HuH-7.5 (cell line): Measurements from ENCODE around the gene TOMM20.

ENCODE experiments used
- DNase-seq: peaks from one replicate; pipeline ENCODE4 v3.0.0; 2011; ENCODE audit warnings: low spot score

TOMM20 gene

GRCh38 chr1:235134171-235134570, 5.5 kb upstream of the TOMM20 start:
- no peak for DNase-seq

GRCh38 chr1:235133086-235133485, 4.4 kb upstream of the TOMM20 start:
- no peak for DNase-seq

GRCh38 chr1:235131961-235132360, 3.3 kb upstream of the TOMM20 start:
- DNase-seq, result no peak

GRCh38 chr1:235130766-235131270, 2.2 kb upstream of the TOMM20 start:
- DNase-seq, result no peak

- DNase-seq, result no peak
These were observed 1.3 kb upstream of the TOMM20 start for GRCh38 chr1:235129774-235130570.

- no peak for DNase-seq
These were observed 743 bp downstream of the TOMM20 start for GRCh38 chr1:235127732-235128455.

- DNase-seq, result no peak
These were observed 1.4 kb downstream of the TOMM20 start for GRCh38 chr1:235127203-235127602.

GRCh38 chr1:235124665-235125064, 4.0 kb downstream of the TOMM20 start:
- DNase-seq, result no peak

- no peak for DNase-seq
These were observed 4.5 kb downstream of the TOMM20 start for GRCh38 chr1:235124111-235124510.

- no peak for DNase-seq
These were observed 6.3 kb downstream of the TOMM20 start for GRCh38 chr1:235122348-235122747.

- no peak for DNase-seq
These were observed 15.3 kb downstream of the TOMM20 start for GRCh38 chr1:235113183-235113917.

GRCh38 chr1:235112297-235113182, 16.1 kb downstream of the TOMM20 start:
- DNase-seq, result no peak

- no peak for DNase-seq
These were observed 17.5 kb downstream of the TOMM20 start for GRCh38 chr1:235111107-235111506.

GRCh38 chr1:235108876-235109275, 19.8 kb downstream of the TOMM20 start:
- no peak for DNase-seq

- no peak for DNase-seq
These were observed 20.4 kb downstream of the TOMM20 start for GRCh38 chr1:235108185-235108593.

GRCh38 chr1:235107368-235108184, 21.1 kb downstream of the TOMM20 start:
- no peak for DNase-seq

- no peak for DNase-seq
These were observed 22.2 kb downstream of the TOMM20 start for GRCh38 chr1:235106457-235106856.

- DNase-seq, result no peak
These were observed 23.3 kb downstream of the TOMM20 start for GRCh38 chr1:235105051-235106043.

GRCh38 chr1:235102993-235103411, 25.6 kb downstream of the TOMM20 start:
- no peak for DNase-seq

- no peak for DNase-seq
These were observed 26.4 kb downstream of the TOMM20 start for GRCh38 chr1:235102259-235102582.
